KOPT-K1 (cell line): ENCODE measurements around the gene APP.
"Not testable (repeated sequence)": the region's sequence is repeated elsewhere in the genome, so short reads cannot be mapped to it uniquely, and the experiment has no call there.

Source experiments
- H3K27ac ChIP-seq: fragments of 200-600 bp; sonication (generic); 2 replicates; pipeline ENCODE4 v1.5.1; 2016; ENCODE audit warnings: antibody characterized with exemption, mild to moderate bottlenecking, low read depth, low read length; ENCODE audit not compliant: poor library complexity, severe bottlenecking
- H3K36me3 ChIP-seq: fragments of 200-600 bp; sonication (generic); 2 replicates; pipeline ENCODE4 v1.5.1; 2017; ENCODE audit warnings: antibody characterized with exemption, mild to moderate bottlenecking, low read length, moderate library complexity; ENCODE audit not compliant: insufficient read depth
- H3K9me3 ChIP-seq: fragments of 200-600 bp; sonication (generic); 2 replicates; pipeline ENCODE4 v1.5.1; 2017; ENCODE audit warnings: antibody characterized with exemption, low read length, mild to moderate bottlenecking; ENCODE audit not compliant: insufficient read depth, poor library complexity, severe bottlenecking

Gene APP

DNA sequence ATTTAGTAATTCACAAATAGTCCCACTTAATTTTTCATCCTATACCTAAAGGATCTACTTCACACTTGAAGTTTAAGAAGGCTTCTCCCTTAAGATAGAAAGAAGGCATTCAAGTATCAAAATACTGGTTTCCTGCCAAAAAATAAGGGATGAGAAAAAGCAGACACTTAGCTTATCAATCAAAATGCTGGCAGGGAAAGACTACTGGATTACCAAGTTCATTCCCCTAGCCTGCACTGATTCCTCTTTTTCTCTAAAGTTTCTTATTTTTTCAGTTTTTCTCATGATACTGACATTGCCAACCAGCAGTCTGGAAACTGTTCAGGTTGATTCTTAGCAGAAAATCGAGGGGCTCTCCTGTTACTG lies 231.2 kb downstream of the APP start:
- H3K27ac ChIP-seq: no peak overlapping the region
- H3K36me3 ChIP-seq: no peaks in the 10 kb centered on the region
- H3K9me3 ChIP-seq: no peaks in the 10 kb centered on the region

DNA sequence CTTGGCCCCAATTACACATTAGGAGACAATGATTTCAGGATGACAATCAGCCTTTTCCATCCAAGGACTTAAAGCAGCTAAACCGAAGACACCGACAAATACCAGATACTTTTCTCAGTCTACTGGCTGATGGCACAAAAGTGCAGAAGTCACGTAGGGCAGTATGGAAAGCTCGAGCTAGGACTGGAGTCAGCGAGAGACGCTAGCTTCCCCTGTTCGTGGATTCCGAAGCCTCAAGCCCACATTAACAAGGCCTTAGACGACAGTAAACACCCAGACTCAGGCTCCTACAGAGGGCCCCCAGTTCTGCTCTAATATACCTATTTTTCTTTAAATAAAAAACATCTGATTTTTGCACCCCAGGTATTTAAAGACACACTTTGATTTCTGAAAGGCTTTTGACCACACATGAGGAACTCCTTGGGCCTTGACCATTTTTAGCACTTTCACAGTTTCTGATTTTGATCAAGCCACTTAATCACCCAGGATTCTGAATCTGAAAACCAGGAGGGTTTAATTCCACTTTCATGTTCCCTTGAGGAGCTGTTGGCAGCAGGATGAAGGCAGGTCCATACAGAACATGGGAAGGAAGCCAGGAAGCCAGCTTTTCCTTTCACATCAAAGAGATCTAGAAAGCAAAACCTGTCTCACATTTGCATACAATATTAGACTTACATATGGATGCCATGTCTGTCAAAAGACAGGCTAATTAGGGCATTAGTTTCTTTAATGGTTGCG lies 231.7 kb downstream of the APP start:
- Histone ChIP-seq H3K9me3 (no peaks in the 10 kb centered on the region), H3K36me3 (no peaks in the 10 kb centered on the region), H3K27ac (no peak overlapping the region)

DNA sequence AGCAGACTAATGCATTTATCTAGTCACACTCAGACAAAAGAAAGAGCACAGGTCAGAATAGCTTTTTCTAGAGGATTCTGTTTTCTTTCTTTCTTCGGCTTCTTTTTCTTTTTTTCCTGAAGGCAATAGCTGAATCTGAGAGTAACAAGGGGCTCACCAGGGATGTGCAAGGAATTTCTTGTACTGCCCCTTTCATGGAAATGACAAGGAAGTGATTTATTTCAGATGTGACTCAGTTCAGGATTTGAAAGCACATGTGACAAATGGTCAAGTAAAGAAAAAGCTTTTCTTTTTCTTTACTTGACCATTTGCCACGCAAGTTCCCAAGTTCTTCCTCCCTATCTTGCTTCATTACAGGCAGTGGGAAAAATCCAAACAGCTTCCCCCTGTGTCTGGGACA lies 233.8 kb downstream of the APP start:
- H3K36me3 ChIP-seq: no peaks in the 10 kb centered on the region
- no peaks in the 10 kb centered on the region for H3K9me3 ChIP-seq
- H3K27ac ChIP-seq: no peak overlapping the region

DNA sequence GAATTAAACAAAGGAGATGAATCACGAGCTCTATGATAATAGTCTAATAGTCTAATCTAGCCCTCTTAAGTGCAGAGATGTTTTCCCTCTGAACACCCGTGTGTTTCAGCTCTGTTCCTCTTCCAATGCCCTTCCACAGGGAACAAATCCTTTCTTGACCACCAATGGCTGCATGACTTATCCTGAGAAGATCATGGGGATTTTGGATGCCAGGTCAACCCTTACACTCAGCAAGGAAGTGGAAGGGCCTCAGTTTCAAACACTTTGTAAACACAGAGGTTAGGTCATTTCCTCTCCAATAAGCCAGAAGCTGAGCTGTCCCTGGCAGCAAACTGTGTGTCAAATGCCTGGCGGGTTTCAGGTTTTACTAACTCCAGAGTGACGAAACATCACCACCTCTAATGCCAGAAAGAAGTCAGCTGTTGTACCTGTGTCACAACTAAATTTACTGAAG lies 235.8 kb downstream of the APP start:
- Histone ChIP-seq H3K27ac (no peak overlapping the region), H3K36me3 (no peaks in the 10 kb centered on the region), H3K9me3 (no peaks in the 10 kb centered on the region)

DNA sequence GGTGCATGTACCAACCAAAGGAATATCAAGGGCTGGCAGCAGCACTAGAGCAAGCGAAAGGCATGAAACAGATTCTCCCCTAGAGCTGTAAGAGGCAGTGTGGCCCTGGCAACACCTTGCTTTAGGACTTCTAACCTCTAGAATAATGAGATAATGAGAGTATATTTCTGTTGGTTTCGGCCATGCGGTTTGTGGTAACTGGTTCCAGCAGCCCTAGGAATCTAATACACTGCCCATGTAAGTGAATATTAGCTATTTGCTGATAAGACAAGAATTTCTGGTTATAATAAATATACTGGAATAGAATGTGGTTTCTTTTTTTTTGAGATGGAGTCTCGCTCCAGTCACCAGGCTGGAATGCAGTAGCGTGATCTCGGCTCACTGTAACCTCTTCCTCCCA lies 236.4 kb downstream of the APP start:
- Histone ChIP-seq H3K9me3 (no peaks in the 10 kb centered on the region), H3K27ac (no peak overlapping the region), H3K36me3 (no peaks in the 10 kb centered on the region)

DNA sequence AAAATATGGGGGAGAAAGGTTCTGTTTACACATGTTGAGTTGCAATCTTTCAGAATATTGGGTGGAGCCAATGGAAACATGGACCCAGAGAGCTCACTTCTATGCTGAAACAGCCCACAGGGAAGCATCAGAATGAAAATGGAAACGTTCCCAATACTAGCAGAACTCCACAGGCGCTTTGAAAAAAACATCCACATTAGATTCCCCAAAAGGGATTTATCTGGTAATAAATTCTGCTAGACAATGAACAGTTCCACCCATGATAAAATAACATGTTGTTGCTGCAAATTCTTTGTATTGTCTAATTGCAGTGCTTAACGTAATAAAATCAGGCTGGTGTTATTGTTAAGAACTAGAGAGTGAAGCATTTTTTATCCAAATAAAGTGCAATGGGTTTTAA lies 238.8 kb downstream of the APP start:
- Histone ChIP-seq H3K27ac (no peak overlapping the region), H3K9me3 (no peaks in the 10 kb centered on the region), H3K36me3 (no peaks in the 10 kb centered on the region)

DNA sequence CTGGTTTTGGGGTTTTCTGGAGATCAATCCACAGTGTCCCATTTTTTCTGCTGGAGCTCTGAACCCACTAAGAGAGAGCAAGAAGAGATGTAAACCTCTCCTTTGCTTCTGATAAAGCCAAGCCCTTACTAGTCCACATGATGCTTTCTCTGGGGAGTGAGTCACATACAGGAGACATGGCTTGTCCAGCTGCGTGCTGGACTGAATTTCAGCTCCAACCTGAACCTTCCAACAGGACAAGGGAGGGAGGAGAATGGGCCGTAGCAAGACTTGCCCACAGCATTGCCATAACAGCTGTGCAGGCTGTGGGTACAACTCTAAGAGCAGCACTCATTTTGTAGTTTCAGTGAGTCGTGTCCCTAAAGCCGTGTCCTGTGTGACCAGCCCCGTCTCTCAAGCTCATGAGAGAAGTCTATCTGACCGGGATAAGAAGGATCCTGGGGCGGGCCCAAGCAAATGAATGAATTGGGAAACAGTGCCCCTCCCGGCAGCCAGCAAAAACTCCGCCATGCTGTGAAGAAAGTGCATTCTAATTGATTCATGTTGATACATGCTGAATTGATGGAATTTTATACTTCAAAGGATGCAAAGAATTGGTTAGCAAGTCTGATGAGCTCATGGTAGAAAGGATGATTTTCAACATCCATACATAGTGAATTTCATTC lies 240.6 kb downstream of the APP start:
- H3K36me3 ChIP-seq: no peaks in the 10 kb centered on the region
- no peak overlapping the region for H3K27ac ChIP-seq
- no peaks in the 10 kb centered on the region for H3K9me3 ChIP-seq

DNA sequence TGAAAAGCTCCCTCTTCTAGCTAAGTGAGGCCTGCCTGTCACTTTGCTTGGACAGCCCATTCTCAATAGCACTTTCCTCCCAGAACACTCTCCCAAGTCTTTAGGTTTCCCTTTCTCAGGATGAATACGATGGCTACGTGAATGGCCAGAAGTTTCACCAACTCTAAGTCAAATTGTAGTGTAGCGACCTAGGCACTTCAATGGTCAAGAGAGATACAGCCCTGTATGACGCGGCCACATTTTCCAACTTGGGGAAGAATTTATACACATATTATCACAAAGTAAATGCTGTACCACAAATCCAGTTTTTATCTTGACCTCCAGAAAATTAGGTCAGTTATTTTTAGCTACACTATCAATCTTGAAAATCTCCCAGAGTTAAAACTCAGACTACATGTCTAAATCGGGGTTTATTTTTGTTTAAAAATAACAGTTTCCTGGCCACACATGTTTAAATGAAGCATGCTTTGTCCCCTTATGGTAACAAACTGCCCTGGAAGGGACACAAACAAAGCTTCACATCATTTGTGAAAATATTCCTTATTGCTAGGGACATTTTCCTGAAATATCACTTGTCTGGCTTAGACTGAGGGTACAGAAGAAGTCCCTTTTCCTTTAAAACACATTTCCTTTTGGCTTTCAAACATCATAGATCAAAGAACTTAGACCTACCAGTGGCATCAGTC lies 243.2 kb downstream of the APP start:
- Histone ChIP-seq H3K36me3 (no peaks in the 10 kb centered on the region), H3K9me3 (no peaks in the 10 kb centered on the region), H3K27ac (no peak overlapping the region)

DNA sequence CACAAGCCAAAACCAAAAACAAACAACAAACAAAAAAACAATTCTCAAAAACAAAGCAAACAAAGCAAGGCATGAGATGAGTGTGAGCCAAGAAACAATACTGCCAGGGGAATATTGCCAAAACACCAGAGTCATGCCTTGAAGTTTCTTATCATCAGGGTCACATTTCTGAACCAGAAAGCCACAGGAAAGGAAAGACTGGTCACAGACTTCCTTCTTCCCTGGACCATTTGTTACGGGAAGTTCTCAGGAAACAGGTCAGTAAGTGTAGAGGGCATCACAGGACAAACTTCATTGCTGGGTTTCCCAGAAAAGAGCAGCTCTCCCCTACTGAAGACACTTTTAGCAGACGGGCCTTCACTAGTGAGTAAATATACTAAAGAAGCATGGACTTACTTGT lies 244.6 kb downstream of the APP start:
- Histone ChIP-seq H3K27ac (no peak overlapping the region), H3K36me3 (no peaks in the 10 kb centered on the region), H3K9me3 (no peaks in the 10 kb centered on the region)

DNA sequence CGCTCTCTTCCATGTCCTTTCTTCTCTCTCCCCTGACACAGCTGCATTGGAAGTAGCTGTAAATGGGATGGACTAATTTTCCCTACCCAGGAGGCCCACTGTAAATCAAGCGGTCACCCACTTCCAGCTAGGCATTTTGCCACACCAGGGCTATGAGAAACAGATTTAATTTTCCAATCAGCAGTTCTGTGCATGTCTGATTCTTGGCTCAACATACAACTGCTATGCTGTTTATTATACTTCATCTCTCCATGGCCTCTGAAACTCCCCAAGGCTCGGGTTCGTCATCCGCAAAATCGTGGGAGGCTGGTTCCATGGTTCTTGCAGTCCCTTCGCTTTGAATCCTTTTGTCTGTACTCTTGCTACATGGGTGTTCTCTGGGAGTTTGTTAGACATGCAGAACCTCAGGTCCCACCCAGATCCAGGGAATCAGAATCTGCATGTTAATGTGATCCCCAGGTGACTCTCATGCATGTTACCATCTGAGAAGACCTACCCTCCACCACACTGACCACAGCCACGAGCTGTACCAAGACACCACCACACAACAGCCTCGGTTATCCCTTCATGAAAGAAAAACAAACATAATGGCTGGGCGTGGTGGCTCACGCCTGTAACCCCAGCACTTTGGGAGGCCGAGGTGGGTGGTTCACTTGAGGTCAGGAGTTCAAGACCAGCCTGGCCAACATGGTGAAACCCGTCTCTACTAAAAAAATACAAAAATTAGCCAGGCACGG lies 245.3 kb downstream of the APP start:
- no peak overlapping the region for H3K27ac ChIP-seq
- H3K9me3 ChIP-seq: no peaks in the 10 kb centered on the region
- no peaks in the 10 kb centered on the region for H3K36me3 ChIP-seq

DNA sequence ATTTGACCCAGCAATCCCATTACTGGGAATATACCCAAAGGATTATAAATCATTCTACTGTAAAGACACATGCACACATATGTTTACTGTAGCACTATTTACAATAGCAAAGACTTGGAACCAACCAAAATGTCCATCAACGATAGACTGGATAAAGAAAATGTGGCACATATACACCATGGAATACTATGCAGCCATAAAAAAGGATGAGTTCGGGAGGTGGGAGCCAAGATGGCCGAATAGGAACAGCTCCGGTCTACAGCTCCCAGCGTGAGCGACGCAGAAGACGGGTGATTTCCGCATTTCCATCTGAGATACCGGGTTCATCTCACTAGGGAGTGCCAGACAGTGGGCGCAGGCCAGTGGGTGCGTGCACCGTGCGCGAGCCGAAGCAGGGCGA lies 252.4 kb downstream of the APP start:
- H3K9me3 ChIP-seq, H3K27ac ChIP-seq, H3K36me3 ChIP-seq: not testable (repeated sequence)

DNA sequence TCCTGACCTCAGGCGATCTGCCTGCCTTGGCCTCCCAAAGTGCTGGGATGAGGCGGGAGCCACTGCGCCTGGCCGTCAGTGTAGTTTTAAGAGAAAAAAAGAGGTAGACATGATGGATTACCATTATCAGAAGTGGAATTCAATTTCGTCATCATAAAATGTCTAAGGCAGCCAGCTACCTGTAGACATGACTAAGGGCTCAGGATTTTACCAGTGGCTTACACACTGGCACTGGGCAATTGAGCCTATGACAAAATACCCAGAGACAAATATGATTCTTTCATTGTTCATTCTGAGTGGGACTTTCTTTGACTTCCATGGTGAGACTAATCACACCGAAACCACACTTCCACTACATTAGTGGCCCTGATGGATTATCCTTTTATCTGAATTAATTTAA lies 254.3 kb downstream of the APP start:
- Histone ChIP-seq H3K36me3 (no peaks in the 10 kb centered on the region), H3K27ac (no peak overlapping the region), H3K9me3 (peaks cover 8% of the 10 kb centered on the region)

DNA sequence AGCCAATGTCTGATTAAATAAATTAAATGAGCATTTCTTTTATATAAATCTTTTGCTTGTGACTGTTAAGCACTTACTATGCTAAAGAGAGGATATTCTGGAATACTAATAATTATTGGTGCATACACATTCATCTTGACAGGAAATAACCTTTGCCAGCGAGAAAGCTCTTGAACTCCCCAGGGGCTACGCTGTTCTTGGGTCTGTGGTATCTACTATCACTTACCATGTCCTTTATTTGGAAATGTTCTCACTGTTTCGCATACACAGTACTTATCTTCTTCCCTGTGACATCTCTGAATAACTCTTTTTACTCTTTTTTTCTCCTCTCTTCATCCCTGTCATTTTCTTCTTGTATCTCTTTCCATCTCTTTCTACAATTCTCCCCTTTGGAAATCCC lies 257.1 kb downstream of the APP start:
- H3K27ac ChIP-seq: no peak overlapping the region
- H3K36me3 ChIP-seq: no peaks in the 10 kb centered on the region
- peaks cover 8% of the 10 kb centered on the region for H3K9me3 ChIP-seq

DNA sequence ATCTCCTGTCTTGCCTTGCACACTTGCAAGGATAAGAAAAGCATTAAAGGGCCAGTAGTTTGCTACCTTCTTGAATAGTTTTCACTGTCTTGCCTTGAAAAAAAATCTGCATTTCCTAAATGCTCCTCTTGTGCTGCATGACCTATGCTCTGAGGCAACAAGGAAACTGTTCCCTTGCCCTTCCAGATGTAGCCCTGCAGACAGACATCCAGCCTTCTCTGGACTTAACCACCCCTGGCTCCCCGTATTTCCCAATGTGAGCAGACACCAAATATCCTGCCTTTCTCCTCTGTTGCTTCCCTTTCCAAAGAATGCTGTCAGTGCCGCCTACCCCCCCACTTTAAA lies 258.2 kb downstream of the APP start:
- Histone ChIP-seq H3K9me3 (peaks cover 4% of the 10 kb centered on the region), H3K36me3 (no peaks in the 10 kb centered on the region), H3K27ac (no peak overlapping the region)

DNA sequence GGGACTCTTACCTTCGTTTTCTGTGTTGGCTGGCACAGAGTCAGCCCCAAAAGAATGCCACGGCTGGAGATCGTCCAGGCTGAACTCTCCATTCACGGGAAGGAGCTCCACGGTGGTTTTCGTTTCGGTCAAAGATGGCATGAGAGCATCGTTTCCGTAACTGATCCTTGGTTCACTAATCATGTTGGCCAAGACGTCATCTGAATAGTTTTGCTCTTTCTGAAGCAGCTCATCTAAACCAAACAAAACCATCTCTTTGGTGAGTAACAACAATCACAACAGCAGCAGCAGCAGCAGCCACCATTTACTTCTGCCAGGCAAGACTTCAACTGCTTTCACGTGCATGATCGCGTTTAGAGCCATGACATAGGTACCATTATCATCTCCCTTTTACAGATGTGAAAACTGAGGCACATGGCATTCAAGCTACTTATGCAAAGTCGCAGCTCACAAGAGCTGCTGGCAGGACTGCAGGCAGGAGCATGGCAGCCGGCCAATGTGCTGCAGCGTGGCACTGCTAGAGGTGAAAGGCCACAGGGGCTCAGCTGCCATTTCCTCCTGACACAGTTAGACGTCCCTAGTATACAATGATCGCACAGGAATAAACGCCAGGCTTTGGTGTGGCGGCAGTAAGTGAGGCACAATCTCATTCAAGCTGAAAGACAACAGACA lies 258.7 kb downstream of the APP start:
- Histone ChIP-seq H3K27ac (no peak overlapping the region), H3K36me3 (no peaks in the 10 kb centered on the region), H3K9me3 (peaks cover 4% of the 10 kb centered on the region)
